Measurements from ENCODE around the gene ZNF140.
A peak's percentile ranks its signal among the peaks of the same experiment; 100 is the strongest.

ZNF140 gene

GRCh38 chr12:133080368-133081158 lies at the start of gene ZNF140:
ZNF140 (plus strand) TSS chr12:133080923; CDS start chr12:133081321, 398 bp downstream.
- DNase-seq, result peak; percentile 96 to 98

DNA sequence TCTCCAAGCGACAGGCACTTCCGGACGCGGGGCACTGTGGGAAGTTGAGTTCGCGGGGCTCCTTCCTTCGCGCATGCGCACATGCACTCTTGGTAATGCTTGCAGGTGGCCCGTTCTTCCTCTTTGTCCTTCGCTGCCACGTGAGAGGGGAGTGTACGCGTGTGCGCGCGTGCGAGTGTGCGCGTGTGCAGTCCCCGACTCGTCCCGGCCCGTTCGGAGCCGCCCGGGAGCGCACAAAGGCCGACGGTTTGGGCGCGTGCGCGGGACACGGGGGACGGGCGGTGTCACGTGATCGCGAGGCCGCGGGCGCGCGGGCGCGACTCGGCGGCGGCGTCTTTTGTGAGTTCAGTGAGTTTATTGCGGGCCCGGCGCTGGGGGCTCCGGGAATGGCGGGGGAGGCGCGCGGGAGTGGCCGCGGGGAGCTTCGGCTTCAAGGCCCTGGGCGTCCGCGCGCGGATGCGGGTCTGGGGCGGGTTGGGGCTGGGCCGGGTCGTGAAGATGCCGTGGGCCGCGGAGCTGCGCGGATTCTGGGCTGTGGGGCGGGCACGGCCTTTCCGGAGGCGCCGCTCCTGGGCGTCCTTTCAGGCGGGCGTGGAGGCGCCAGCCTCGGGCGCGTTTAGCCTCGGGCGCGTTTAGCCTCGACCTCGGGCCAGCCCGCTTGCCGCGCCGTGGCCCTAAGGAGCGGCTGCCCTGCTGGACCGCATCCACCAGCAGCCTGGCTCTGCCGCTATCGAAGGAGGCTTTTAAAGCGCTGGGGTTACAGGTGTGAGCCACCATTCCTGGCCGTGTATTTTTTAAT lies 43.3 kb upstream of the ZNF140 start, which contains the start of gene ZNF84:
ZNF84 (plus strand) TSS at position 303 of the 799 bp plus-strand sequence. CDS start 3,959 bp downstream, outside the sequence.
- Mint-ChIP-seq H3K4me3 (peak within 1 kb of the TSS; percentile 90 to 97), H3K4me1 (peaks cover 13% of the 10 kb centered on the region), H3K27ac (peak within 1 kb of the TSS; percentile 98 to 99), H3K9me3 (peaks cover 46 to 48% of the 10 kb centered on the region in 2 donors), H3K27me3 (no peaks in the 10 kb centered on the region)
- DNase-seq (peak; percentile 94 to 98), ATAC-seq (peak; percentile 97)

More at GRCh38 chr12:133080368-133081158, at the start of gene ZNF140:
- peaks cover 9% of the 10 kb centered on the region for H3K4me1 Mint-ChIP-seq
- ATAC-seq, result peak; percentile 84
- no peaks in the 10 kb centered on the region for H3K27me3 Mint-ChIP-seq
- H3K27ac Mint-ChIP-seq, result no peak within 1 kb of the TSS
- H3K4me3 Mint-ChIP-seq, result no peak within 1 kb of the TSS
- peaks cover 38 to 55% of the 10 kb centered on the region in 2 donors for H3K9me3 Mint-ChIP-seq

DNA sequence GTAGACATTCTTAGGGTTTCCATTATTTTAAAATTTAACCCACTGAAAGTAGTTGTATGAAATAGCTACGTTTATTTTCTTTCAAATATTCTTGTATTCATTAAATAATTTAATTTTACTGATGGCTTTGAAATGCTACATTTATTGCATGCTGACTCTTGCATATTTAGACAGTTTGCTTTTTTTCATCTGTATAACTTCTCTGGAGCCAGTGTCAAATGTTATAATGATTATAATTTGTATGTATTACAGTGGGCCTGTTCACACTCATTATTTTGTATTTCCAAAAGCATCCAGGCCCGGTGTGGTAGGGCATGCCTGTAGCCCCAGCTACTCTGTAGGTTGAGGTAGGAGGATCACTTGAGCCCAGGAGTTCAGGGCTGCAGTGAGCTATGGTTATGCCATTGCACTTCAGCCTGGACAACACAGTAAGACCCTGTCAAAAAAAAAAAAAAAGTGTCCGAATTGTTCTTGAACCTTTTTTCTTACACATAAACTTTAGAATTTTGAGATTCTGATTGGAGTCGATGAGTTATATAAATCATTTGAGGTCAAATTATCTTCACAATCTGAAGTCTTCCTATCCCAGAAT lies 42.5 kb upstream of the ZNF140 start:
- ATAC-seq, result no peak
- peaks cover 53 to 55% of the 10 kb centered on the region in 2 donors for H3K9me3 Mint-ChIP-seq

GRCh38 chr12:133046698-133047097 lies 34.0 kb upstream of the ZNF140 start:
- no peaks in the 10 kb centered on the region for H3K4me1 Mint-ChIP-seq
- DNase-seq (no peak), ATAC-seq (no peak)
- H3K4me3 Mint-ChIP-seq, result no peak overlapping the region
- H3K27me3 Mint-ChIP-seq, result no peaks in the 10 kb centered on the region
- H3K27ac Mint-ChIP-seq, result no peak overlapping the region
- H3K9me3 Mint-ChIP-seq, result peaks cover 70 to 71% of the 10 kb centered on the region in 2 donors

More for the DNA sequence above, 42.5 kb upstream of the ZNF140 start:
- Mint-ChIP-seq H3K4me3 (peak overlapping the region; percentile 90 to 97), H3K27ac (peak overlapping the region in 1 of 2 donors; percentile 98), H3K4me1 (peaks cover 13% of the 10 kb centered on the region), H3K27me3 (no peaks in the 10 kb centered on the region)
- DNase-seq, result no peak

GRCh38 chr12:133057446-133057845 lies 23.3 kb upstream of the ZNF140 start:
- Mint-ChIP-seq H3K27ac (peak overlapping the region in 1 of 2 donors; percentile 49), H3K4me1 (no peaks in the 10 kb centered on the region), H3K4me3 (no peak overlapping the region), H3K27me3 (no peaks in the 10 kb centered on the region), H3K9me3 (peaks cover 44 to 53% of the 10 kb centered on the region in 2 donors)
- DNase-seq, result no peak
- ATAC-seq, result no peak

DNA sequence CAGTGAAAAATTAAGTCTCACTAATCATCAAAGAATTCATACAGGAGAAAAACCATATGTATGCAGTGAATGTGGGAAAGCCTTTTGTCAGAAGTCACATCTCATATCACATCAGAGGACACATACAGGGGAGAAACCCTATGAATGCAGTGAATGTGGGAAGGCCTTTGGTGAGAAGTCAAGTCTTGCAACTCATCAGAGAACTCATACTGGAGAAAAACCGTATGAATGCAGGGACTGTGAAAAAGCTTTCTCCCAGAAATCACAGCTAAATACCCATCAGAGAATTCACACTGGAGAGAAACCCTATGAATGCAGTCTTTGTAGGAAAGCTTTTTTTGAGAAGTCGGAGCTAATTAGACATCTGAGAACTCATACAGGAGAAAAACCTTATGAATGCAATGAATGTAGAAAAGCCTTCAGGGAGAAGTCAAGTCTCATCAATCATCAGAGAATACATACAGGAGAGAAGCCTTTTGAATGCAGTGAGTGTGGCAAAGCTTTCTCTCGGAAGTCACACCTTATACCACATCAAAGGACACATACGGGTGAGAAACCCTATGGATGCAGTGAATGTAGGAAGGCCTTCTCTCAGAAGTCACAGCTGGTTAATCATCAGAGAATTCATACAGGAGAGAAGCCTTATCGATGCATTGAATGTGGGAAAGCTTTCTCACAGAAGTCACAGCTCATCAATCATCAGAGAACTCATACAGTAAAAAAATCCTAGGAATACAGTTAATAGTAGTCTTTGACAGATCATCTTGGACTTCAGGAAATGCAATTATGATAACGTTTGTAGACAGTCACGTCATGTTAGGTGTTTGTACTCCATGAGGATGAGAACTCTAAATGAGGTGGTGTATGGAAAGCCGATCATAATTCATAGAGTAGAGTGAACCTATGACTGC lies 22.3 kb upstream of the ZNF140 start:
- Mint-ChIP-seq H3K4me1 (no peaks in the 10 kb centered on the region), H3K27me3 (no peaks in the 10 kb centered on the region), H3K27ac (peak overlapping the region in 1 of 2 donors; percentile 48), H3K9me3 (peaks cover 46 to 53% of the 10 kb centered on the region in 2 donors), H3K4me3 (no peak overlapping the region)
- no peak for DNase-seq
- no peak for ATAC-seq

DNA sequence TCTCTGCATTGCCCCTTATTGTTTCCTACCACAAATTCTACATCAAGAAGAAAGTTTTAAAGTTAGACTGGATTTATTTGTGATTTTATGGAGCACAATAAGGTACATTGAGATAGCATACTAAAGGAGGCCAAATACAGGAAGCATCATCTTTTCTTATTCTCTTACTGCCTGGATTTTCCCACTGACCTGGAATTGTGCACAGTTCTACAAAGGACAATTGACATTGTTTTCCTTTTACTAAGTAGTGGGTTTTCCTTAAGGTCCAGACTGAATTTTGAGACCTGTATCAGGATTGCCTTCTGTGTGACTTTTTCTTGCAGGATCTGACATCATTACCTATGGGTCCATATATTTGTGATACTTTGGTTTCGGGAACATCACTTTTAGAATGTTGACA lies 18.8 kb upstream of the ZNF140 start:
- Mint-ChIP-seq H3K4me3 (no peak overlapping the region), H3K27ac (no peak overlapping the region), H3K27me3 (no peaks in the 10 kb centered on the region), H3K9me3 (peaks cover 63 to 65% of the 10 kb centered on the region in 2 donors), H3K4me1 (no peaks in the 10 kb centered on the region)
- ATAC-seq (no peak), DNase-seq (no peak)

DNA sequence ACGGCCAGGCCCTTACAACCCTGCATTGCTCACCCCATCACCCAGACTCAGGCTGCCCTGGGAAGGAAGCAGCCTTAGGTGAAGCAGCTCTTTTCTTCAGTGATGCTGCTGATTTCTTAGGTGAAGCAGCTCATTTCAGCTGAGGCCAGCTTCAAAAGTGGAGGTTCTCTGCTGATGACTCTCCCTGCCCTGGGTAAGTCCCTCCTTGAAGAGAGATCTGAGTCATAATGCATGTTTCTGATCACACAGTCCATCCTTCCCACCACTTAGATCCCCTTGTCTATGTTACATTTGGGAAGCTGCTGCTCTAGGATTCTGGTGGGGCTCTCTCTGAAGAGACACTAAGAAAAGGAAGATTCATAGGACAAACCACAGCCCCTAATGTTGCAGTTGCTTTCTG lies 17.2 kb upstream of the ZNF140 start:
- H3K4me3 Mint-ChIP-seq, result no peak overlapping the region
- no peak overlapping the region for H3K27ac Mint-ChIP-seq
- no peaks in the 10 kb centered on the region for H3K4me1 Mint-ChIP-seq
- DNase-seq, result no peak
- H3K9me3 Mint-ChIP-seq, result peaks cover 55 to 58% of the 10 kb centered on the region in 2 donors
- ATAC-seq, result no peak
- no peaks in the 10 kb centered on the region for H3K27me3 Mint-ChIP-seq

DNA sequence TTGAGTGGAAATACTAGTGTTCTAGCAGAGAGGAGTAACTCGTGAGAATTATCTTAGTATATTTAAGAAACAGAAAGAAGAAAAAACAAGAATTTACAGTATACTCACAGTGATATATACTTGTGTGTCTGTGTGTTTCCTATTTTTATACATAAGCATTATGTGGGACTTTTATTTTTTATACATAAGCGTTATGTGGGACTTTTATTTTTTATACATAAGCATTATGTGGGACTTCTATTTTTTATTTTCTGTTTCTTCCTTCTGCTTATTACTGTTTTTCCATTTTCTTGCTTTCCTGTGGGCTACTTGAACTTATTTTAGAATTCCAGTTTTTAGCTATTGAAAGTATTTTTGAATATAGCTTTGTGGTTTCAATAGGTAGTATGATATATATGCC lies 6.9 kb upstream of the ZNF140 start:
- Mint-ChIP-seq H3K9me3 (peaks cover 36% of the 10 kb centered on the region in 2 donors), H3K27me3 (no peaks in the 10 kb centered on the region), H3K4me3 (no peak overlapping the region), H3K27ac (no peak overlapping the region), H3K4me1 (no peaks in the 10 kb centered on the region)
- DNase-seq, result no peak
- no peak for ATAC-seq

GRCh38 chr12:133080026-133080367 lies 726 bp upstream of the ZNF140 start:
- Mint-ChIP-seq H3K9me3 (peaks cover 42 to 54% of the 10 kb centered on the region in 2 donors), H3K4me1 (peaks cover 9% of the 10 kb centered on the region), H3K27ac (no peak overlapping the region), H3K27me3 (no peaks in the 10 kb centered on the region), H3K4me3 (no peak overlapping the region)
- DNase-seq (peak in 1 of 2 donors; percentile 97), ATAC-seq (peak; percentile 83)

DNA sequence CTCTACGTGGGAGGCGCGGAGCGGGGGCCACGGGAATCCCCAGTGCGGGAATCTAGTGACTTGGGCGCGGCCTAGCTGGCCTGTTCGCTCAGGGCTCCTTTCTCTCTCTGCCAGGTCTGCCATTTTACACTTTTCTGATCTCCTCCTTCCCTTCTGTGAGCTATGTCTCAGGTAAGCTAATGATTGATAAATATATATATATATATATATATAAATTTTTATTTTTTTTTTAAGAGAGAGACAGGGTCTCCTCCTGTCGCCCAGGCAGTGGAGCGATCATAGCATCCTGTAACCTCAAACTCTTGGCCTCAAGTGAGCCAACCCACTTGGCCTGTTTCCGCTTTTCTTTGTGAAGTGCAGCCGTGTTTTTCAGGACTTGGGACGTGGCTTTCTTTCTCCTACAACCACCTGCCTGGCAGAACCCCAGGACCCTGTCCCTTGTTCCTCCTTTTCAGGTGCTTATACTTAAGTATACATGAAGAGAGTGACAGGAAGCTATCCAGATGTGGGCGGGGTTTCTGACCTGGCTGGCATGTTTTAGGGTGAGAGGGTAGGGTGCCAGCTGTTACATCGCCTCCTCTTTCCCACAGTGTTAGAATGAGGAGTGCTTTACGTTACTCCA lies 547 bp downstream of the ZNF140 start:
- DNase-seq (peak; percentile 9 to 22), ATAC-seq (no peak)
- Mint-ChIP-seq H3K9me3 (peaks cover 38 to 54% of the 10 kb centered on the region in 2 donors), H3K27me3 (no peaks in the 10 kb centered on the region), H3K4me1 (peaks cover 9% of the 10 kb centered on the region), H3K4me3 (no peak overlapping the region), H3K27ac (no peak overlapping the region)

DNA sequence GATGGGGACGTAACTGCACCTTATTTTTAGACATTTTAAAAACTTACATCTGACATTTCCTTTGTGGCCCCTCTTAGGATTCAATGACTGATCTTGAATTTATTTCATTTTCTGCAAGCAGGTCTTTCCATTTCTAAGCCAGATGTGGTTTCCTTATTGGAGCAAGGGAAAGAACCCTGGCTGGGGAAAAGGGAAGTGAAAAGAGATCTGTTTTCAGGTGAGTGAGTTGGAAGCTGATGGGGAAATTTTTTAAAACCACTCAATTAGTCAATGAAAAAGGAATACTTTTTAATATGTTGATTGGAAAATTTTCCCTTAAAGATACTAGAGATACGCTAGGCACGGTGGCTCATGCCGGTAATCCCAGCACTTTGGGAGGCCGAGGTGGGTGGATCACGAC lies 2.6 kb downstream of the ZNF140 start:
- Mint-ChIP-seq H3K27me3 (no peaks in the 10 kb centered on the region), H3K4me1 (peaks cover 9% of the 10 kb centered on the region), H3K27ac (no peak overlapping the region), H3K4me3 (no peak overlapping the region), H3K9me3 (peaks cover 29 to 49% of the 10 kb centered on the region in 2 donors)
- ATAC-seq, result no peak
- no peak for DNase-seq

DNA sequence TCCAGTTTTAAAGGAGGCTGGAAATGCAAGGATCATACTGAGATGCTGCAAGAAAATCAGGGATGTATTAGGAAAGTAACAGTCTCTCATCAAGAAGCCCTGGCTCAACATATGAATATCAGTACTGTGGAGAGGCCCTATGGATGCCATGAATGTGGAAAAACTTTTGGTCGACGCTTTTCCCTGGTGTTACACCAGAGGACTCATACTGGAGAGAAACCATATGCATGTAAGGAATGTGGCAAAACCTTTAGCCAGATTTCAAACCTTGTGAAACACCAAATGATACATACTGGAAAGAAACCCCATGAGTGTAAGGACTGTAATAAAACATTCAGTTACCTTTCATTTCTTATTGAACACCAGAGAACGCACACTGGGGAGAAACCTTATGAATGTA lies 24.9 kb downstream of the ZNF140 start:
- no peaks in the 10 kb centered on the region for H3K27me3 Mint-ChIP-seq
- peaks cover 71 to 75% of the 10 kb centered on the region in 2 donors for H3K9me3 Mint-ChIP-seq
- ATAC-seq (no peak), DNase-seq (no peak)
- no peak overlapping the region for H3K27ac Mint-ChIP-seq
- H3K4me1 Mint-ChIP-seq, result no peaks in the 10 kb centered on the region
- no peak overlapping the region for H3K4me3 Mint-ChIP-seq

GRCh38 chr12:133106253-133106652 lies 25.5 kb downstream of the ZNF140 start:
- DNase-seq (no peak), ATAC-seq (no peak)
- no peaks in the 10 kb centered on the region for H3K4me1 Mint-ChIP-seq
- no peaks in the 10 kb centered on the region for H3K27me3 Mint-ChIP-seq
- H3K4me3 Mint-ChIP-seq, result no peak overlapping the region
- H3K9me3 Mint-ChIP-seq, result peaks cover 64 to 75% of the 10 kb centered on the region in 2 donors
- no peak overlapping the region for H3K27ac Mint-ChIP-seq

Measured in stimulated activated naive CD8-positive, alpha-beta T cell treated with anti-CD3 and anti-CD28 coated beads, Interleukin-15, amount 100 ng/mL, for 72 hours (primary cell).